ENCODE results near the gene VAMP1.

GRCh38 chr12:6423267-6424007 lies 47.0 kb downstream of the VAMP1 start:
- no peak for TF ChIP-seq SP1 (IDR thresholded peaks at IDR 0.05; ENCODE audit: low read depth, low read length)
- peak; percentile 82 for TF ChIP-seq YY1 (IDR thresholded peaks at IDR 0.05; ENCODE audit: low read depth, low read length)
- no peak for TF ChIP-seq POLR2A (IDR thresholded peaks at IDR 0.05; ENCODE audit: control extremely low read depth in 1 of 2, low read depth in 2 of 2, low read length in 2 of 2)
- no peak for TF ChIP-seq SUZ12 (IDR thresholded peaks at IDR 0.05; ENCODE audit: low read length)
- no peak for TF ChIP-seq RXRA (IDR thresholded peaks at IDR 0.05; ENCODE audit: insufficient read depth, low read depth, low read length)
- peak; percentile 84 to 96 (median 95) for TF ChIP-seq CTCF (IDR thresholded peaks at IDR 0.05; ENCODE audit: control extremely low read depth in 1 of 3, insufficient read depth in 1 of 3, low read depth in 1 of 3, low read length in 3 of 3)
- TF ChIP-seq BRCA1 (IDR thresholded peaks at IDR 0.05; ENCODE audit: low read depth, low read length): no peak
- no peak for TF ChIP-seq FOSL1 (IDR thresholded peaks at IDR 0.05; ENCODE audit: insufficient read depth, low read depth, low read length)

Data from H1 (cell line).